Measurements from ENCODE around the gene BTAF1.
"Not testable (repeated sequence)": the region's sequence is repeated elsewhere in the genome, so short reads cannot be mapped to it uniquely, and the experiment has no call there.

The BTAF1 gene

DNA sequence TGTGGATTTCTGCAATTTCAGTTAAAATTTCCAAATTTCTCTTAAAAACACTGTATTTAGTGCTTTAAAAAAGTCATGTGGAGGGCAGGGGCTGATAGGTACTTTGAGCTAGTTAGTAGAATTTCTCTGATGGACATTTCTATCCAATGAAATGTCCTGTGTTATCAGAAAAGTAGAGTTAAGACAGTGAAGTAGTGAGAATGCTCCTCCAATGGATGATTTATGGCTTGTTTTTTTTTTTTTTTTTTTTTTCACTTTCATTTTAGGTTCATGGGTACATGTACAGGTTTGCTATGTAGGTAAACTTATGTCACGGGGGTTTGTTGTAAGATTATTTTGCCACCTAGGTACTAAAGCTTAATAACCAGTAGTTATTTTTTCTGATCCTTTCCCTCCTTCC is 55.0 kb downstream of the BTAF1 start:
- no peak for DNase-seq (ENCODE audit: low read depth)

DNA sequence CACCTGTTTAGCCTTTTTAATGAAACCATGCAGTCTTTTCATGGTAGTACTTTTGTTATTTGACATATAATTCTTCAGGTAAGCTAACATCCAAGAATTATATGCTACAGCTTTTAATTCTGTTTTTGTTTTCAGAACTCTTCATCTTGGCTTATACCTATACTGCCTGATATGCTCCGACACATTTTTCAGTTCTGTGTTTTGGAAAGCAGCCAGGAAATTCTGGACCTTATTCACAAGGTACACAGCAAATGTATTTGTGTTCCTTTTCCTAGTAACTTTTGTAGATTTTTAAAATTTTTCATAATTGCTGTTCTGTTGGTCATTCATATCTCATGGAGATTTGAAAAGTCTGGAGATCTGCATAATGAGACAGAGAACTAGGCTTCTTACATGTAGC is 56.7 kb downstream of the BTAF1 start:
- no peak for DNase-seq (ENCODE audit: low read depth)

DNA sequence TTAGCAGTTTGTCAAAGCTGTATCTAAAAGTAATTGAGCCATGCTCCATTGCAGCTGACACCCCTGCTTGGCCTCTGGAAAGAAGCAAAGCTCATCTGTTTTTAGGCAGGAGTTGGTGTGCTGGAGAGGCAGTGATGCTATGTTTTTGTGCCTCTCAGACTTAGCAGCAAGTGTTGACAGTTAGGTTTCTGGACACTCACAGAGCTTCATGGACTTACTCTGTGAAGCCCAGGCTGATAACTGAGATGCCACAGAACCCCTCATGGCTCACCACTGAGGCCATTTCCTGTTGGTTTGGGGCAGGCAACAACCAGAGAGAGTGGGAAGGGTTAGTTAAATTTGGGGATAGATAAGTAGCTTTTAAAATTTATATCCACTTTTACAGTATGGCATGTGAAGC is 59.8 kb downstream of the BTAF1 start:
- DNase-seq (ENCODE audit: low read depth), result no peak

DNA sequence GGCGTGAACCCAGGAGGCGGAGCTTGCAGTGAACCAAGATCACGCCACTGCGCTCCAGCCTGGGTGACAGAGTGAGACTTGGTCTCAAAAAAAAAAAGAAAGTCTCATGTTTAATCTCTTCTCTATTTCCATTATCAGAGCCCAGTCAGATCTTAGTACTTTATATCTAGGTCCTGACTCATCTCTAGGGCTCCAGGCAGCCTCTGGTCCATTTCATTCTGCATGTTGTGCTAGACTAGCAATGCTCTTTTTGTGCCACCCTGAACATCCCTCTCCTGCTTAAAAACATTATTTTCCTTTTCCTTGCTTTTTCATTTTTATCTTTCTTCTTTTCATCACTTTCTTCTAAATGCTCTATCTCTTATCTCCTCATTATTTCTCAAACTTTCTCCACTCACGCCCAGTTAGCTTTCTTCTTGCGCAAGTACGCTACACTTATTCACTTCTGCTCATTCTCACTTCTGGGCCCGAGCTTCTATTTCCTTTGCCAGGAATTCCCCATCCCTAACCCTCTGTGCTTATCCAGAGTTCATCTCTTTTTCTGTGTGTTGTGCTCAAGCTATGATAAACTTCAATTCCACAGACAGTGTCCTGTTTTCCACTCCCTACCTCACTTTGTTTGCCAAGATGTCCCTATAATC is 63.9 kb downstream of the BTAF1 start:
- no peak for DNase-seq (ENCODE audit: low read depth)

DNA sequence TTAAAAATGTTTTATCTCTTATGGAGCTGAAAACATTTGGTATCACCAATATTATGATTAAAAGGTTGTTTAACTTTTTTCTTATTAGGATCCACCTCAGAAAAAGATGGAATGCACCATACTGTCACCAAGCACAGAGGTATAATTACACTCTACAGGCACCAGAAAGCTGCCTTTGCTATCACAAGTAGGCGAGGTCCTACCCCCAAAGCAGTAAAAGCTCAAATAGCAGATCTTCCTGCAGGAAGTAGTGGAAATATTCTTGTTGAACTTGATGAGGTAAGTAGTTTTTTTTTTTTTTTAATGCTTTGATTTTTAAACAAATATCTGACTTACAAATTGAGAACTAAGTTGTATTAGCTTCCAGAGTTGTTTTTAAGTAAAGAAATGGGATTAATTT is 68.5 kb downstream of the BTAF1 start:
- DNase-seq (ENCODE audit: low read depth), result no peak

- no peak for DNase-seq (ENCODE audit: low read depth)
Observed at GRCh38 chr10:91996266-91996665, 72.7 kb downstream of the BTAF1 start.

DNA sequence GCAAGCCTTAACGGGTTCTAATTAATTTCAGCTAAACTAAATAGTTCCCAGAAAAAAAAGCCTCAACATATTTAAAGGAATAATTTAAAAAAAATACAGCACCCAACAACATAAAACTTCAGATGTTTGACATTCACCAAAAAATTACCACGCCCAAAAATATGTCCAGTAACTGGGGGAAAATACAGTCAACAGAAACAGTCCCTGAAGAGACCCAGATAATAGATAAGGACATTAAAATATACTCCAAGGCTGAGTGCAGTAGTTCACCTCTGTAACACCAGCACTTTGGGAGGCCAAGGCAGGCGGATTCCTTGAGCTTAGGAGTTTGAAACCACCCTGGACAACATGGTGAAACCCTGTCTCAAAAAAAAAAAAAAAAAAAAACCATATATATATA is 78.0 kb downstream of the BTAF1 start:
- no peak for DNase-seq (ENCODE audit: low read depth)

- DNase-seq (ENCODE audit: low read depth), result no peak
Observed at GRCh38 chr10:92001995-92002394, 78.4 kb downstream of the BTAF1 start.

DNA sequence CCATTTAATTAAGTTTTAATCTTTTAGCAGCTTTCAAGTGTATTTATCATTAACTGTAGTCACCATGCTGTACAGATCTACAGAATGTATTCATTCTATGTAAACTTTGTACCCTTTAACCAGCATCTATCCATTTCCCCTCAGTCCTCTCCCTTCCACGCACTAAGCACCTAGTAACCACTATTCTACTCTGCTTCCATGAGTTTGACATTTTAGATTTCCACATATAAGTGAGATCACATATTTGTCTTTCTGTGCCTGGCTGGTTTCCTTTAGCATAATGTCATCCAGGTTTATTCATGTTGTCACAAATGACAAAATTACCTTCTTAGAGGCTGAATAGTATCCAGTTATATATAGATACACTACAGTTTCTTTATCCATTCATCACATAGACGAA is 79.7 kb downstream of the BTAF1 start:
- no peak for DNase-seq (ENCODE audit: low read depth)

DNA sequence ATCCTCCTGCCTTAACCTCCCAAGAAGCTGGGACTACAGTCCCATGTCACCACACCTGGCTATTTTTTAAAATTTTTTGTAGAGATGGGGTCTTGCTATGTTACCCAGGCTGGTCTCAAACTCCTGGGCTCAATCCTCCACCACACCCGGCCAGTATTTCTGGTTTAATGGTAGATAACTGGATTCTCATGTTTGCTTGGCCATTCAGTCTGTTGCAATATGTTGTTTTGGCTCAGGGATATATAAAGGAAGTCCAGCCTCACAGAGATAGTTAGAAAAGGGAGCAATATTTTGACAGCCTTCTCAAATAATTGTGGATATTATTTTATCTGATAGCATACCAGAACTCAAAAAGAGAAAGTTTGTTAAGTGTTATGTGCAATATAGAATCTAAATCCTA is 82.4 kb downstream of the BTAF1 start:
- DNase-seq (ENCODE audit: low read depth), result no peak

DNA sequence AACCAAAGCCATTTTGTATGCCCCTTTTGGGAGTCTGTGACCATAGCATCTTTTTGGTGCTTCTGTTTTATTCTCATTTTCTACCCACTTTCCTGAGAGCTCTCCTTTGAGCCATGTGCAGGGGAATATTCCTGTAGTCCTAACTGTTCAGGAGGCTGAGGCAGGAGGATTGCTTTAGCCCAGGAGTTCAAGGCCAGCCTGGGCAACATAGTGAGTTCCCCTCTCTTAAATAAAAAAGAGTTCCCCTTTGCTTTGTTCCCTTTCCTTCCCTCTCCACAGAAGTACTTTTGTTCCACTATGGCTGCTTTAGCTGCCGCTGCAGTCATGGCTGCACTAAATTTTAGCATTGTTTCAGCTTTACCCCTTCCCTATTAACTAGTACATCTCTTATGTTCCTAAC is 85.9 kb downstream of the BTAF1 start:
- no peak for DNase-seq (ENCODE audit: low read depth)

DNA sequence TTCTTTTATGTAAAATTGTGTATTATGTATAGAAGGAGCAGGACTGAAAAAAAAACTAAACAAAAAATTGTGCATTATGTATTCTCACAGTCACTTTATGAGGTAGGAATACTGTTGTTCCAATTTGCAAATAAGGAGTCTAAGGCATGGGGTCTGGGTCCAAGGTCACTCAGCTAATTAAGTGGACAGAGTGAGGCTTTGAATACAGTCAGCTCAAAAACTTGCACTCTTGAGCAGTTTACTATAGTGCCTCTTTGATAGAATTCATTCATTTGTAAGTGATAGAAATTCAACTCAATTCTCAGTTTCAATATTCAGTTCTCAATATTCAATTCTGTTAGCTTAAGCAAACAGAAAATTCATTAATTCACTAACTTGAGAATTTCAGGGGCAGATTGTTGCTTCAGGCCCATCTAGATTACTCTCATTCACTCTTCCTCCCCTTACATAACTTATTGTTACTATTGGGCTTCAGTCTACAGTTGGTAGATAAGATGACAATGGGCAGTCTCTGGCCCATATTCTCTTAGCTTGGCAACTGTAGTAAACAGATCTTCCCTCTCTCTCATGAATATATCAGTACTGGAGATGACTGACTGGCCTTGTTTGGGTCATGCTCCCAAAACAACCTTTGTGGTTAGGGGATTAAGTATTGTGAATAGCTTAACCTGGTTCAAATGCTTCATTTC is 86.6 kb downstream of the BTAF1 start:
- DNase-seq (ENCODE audit: low read depth), result no peak

DNA sequence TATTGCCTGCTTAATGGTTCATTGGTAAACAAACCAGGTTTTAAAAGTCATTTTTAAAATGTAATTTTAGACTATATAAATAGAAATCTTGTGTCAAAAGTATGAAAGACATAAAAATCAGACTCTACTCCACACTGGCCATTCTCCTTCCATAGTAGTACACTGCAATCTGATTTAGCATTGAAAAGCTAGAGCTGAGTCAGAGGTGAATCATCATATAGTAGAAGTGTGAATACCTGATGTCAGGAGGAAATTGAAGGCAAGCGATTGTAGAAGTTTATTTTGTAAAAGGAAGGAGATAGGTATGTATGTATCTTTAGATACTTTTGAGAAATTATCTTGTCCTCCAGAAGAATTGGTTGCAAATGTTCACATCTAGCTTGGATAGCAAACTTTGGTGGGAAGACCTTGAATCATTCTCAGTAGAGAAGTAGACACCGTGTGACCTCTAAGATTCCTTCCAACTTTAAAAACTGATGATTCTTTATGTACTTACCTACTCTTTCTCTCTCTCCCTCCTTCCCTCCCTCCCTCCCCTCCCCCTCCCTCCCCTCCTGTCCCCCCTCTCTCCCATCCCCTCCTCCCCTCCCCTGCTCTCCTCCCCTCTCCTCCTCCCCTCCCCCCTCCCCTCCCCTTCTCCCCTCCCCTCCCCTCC is 88.1 kb downstream of the BTAF1 start:
- DNase-seq (ENCODE audit: low read depth), result no peak

DNA sequence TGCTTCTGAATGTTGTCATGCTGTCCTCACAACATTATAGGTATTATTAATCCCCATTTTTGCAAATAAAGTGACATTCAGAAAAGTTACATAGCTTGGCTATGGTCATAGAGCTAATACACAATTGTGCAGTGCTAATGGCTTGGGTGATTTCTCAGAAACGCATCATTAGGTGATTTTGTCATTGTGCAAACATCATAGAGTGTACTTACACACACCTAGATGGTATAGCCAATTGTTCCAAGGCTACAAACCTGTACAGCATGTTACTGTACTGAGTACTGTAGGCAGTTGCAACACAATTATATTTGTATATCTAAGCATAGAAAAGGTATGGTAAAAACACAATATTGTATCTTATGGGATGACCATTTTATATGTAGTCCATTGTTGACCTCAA is 91.0 kb downstream of the BTAF1 start:
- DNase-seq (ENCODE audit: low read depth), result no peak

- DNase-seq (ENCODE audit: low read depth), result no peak
Observed at GRCh38 chr10:92024700-92025099, 101.1 kb downstream of the BTAF1 start.

- DNase-seq (ENCODE audit: low read depth), result not testable (repeated sequence)
Observed at GRCh38 chr10:92025340-92025739, 101.8 kb downstream of the BTAF1 start.

- DNase-seq (ENCODE audit: low read depth), result no peak
Observed at GRCh38 chr10:92027141-92027540, 103.6 kb downstream of the BTAF1 start.

DNA sequence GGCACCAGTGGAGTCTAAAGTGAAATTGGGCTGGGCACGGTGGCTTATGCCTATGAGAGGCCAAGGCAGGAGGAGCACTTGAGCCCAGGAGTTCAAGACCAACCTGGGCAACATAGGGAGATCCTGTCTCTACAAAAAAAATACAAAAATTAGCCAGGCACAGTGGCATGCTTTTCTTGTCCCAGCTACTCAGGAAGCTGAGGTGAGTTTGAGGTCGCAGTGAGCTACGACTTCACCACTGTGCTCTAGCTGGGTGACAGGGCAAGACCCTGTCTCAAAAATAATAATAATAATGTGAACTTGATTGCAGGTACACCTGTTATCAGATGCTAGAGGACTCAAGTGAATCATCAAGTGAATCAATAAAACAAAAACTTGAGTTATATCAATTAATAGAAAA is 108.0 kb downstream of the BTAF1 start:
- no peak for DNase-seq (ENCODE audit: low read depth)

- DNase-seq (ENCODE audit: low read depth), result not testable (repeated sequence)
Observed at GRCh38 chr10:92033070-92033469, 109.5 kb downstream of the BTAF1 start.

DNA sequence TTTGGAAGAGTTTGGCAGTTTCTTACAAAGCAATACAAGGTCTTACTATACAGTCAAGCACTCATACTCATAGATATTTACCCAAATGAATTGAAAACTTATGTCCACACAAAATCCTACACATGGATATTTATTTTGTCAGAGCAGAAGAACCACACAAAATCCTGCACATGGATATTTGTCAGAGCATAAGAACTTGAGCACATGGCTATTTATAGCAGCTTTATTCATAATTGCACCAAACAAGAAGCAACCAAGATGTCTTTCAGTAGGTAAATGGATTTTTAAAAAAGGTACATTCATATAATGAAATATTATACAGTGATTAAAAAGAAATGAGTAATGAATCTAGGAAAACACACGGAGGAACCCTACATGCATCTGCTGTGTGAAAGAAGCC is 115.4 kb downstream of the BTAF1 start:
- no peak for DNase-seq (ENCODE audit: low read depth)

DNA sequence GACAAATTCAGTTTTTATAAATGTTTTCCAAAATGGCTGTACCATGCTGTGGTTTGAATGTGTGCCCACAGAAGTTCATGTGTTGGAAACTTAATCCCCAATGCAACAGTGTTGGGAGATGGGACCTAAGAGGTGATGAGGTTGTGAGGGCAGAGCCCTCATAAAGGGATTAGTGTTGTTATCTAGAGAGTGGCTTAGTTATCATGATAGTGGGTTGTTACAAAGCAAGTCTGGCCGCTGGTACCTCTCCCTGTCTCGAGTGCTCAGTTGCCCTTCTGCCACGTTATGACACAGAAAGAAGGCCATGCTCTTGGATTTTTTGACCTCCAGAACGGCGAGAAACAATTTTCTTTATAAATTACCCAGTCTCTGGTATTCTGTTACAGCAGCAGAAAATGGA is 119.0 kb downstream of the BTAF1 start:
- no peak for DNase-seq (ENCODE audit: low read depth)

- DNase-seq (ENCODE audit: low read depth), result no peak
Observed at GRCh38 chr10:92045641-92046106, 122.1 kb downstream of the BTAF1 start.

DNA sequence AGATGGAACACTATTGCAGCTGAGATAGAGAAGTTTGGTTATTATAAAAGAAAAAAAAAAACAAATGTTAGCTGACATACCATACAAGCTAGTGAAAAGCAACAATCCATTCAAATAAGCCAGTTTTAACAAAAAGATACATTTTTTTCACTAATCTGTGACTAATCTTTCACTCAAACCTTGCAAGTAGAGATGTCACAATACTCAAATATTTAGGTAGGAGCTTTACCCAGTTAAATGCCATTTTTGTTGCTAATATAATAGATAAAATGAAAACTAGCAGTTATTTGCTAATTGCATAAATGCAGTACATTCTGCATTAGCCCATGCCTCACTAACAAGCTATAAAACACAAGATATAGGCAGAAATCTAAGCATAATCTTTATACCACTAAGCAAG is 123.6 kb downstream of the BTAF1 start:
- DNase-seq (ENCODE audit: low read depth), result no peak

- DNase-seq (ENCODE audit: low read depth), result no peak
Observed at GRCh38 chr10:92052088-92052487, 128.5 kb downstream of the BTAF1 start.
